H1 (cell line): ENCODE results near the gene LEFTY1. TPM values are rescaled to one million over a fixed set of nuclear protein-coding genes. Genes with fewer than 3 reads are reported as not detected.

Experiments
- CTCF ChIA-PET: fragments of 300-600 bp; sonication (Branson Sonifier 250); formaldehyde crosslinking; loops from one replicate; lab custom pipeline; 2021; ENCODE audit not compliant: partially characterized antibody; lab: Charles Lee
- POLR2A ChIA-PET: fragments of 300-600 bp; sonication (Branson Sonifier 250); formaldehyde crosslinking; loops from one replicate; lab custom pipeline; 2021; ENCODE audit warnings: inconsistent platforms; ENCODE audit not compliant: partially characterized antibody; lab: Charles Lee
- DNase-seq, 2 experiments: peaks; one replicate each; pipeline versions ENCODE4 v3.0.0 to v3.0.0-alpha.2; 2010 to 2022; ENCODE audit warnings: low spot score in 2 of 2, low read depth in 1 of 2, mixed read lengths in 1 of 2
- FAIRE-seq: peaks from 2 replicates; lab custom pipeline; 2011; peaks lifted over from hg19 to GRCh38; lab: Jason Lieb, UNC
- H2AFZ ChIP-seq: 2 replicates; pipeline ENCODE4 v1.8.1; 2012; ENCODE audit warnings: low read length, inconsistent platforms
- H2AK5ac ChIP-seq: 2 replicates; pipeline ENCODE4 v1.6.1; 2013; ENCODE audit warnings: low read depth, low read length
- H2BK120ac ChIP-seq: replicated peaks from 2 replicates; pipeline ENCODE3; 2013; ENCODE audit warnings: low read depth, low read length, inconsistent platforms
- H2BK12ac ChIP-seq: 2 replicates; pipeline ENCODE4 v1.6.1; 2013; ENCODE audit warnings: low read depth, low read length
- H2BK15ac ChIP-seq: 2 replicates; pipeline ENCODE4 v1.6.1; 2013; ENCODE audit warnings: low read length
- H2BK20ac ChIP-seq: 2 replicates; pipeline ENCODE4 v1.6.1; 2013; ENCODE audit warnings: low read length
- H2BK5ac ChIP-seq: 2 replicates; pipeline ENCODE4 v1.6.1; 2013; ENCODE audit warnings: low read depth, low read length
- H3K14ac ChIP-seq: 2 replicates; pipeline ENCODE4 v1.6.1; 2013; ENCODE audit warnings: inconsistent platforms; ENCODE audit not compliant: insufficient read length
- H3K18ac ChIP-seq: 2 replicates; pipeline ENCODE4 v1.6.1; 2013; ENCODE audit warnings: low read length; ENCODE audit errors: extremely low read depth
- H3K23ac ChIP-seq: 2 replicates; pipeline ENCODE4 v1.6.1; 2013; ENCODE audit warnings: inconsistent platforms; ENCODE audit not compliant: insufficient read length
- H3K23me2 ChIP-seq: 2 replicates; pipeline ENCODE4 v1.6.1; 2013; ENCODE audit warnings: low read depth, low read length
- H3K27ac ChIP-seq: 2 replicates; pipeline ENCODE4 v1.6.1; 2011; ENCODE audit warnings: low read depth, low read length, inconsistent platforms
- H3K27me3 ChIP-seq, 4 experiments: replicated peaks in 1 of 4; 1 replicate in 1 of 4; 2 replicates in 3 of 4; pipeline versions ENCODE4 v1.6.1 to v1.8.1; 2011 to 2013; ENCODE audit warnings: low read length in 3 of 4, mild to moderate bottlenecking in 3 of 4, inconsistent platforms in 2 of 4, mixed read lengths in 2 of 4, moderate library complexity in 1 of 4; ENCODE audit not compliant: control insufficient read depth in 3 of 4, insufficient read depth in 3 of 4; ENCODE audit errors: extremely low read depth in 1 of 4
- H3K36me3 ChIP-seq, 4 experiments: 2 replicates each; pipeline versions ENCODE4 v1.6.1 to v1.8.1; 2011 to 2013; ENCODE audit warnings: mild to moderate bottlenecking in 4 of 4, low read length in 3 of 4, moderate library complexity in 2 of 4, control low read depth in 1 of 4, inconsistent platforms in 1 of 4; ENCODE audit not compliant: insufficient read depth in 4 of 4, control insufficient read depth in 2 of 4
- H3K4ac ChIP-seq: replicated peaks from 2 replicates; pipeline ENCODE3; 2013; ENCODE audit warnings: low read length, low read depth, mixed read lengths, inconsistent platforms; ENCODE audit not compliant: insufficient read length
- H3K4me1 ChIP-seq, 4 experiments: replicated peaks in 1 of 4; 1 replicate in 1 of 4; 2 replicates in 3 of 4; pipeline versions ENCODE4 v1.6.1 to v1.8.1; 2011 to 2013; ENCODE audit warnings: low read length in 3 of 4, inconsistent platforms in 2 of 4, mixed read lengths in 1 of 4; ENCODE audit not compliant: insufficient read depth in 4 of 4, control insufficient read depth in 3 of 4
- H3K4me2 ChIP-seq, 2 experiments: 2 replicates each; pipeline versions ENCODE4 v1.6.1 to v1.8.1; 2011 to 2013; ENCODE audit warnings: low read depth in 2 of 2, low read length in 2 of 2, control low read depth in 1 of 2, inconsistent platforms in 1 of 2, mild to moderate bottlenecking in 1 of 2; ENCODE audit not compliant: insufficient read depth in 1 of 2
- H3K4me3 ChIP-seq, 4 experiments: fragments of 200-600, 300-600 bp in 1 of 4; sonication (generic), shearing (Covaris generic), sonication (Bioruptor Twin) in 1 of 4; 2 replicates each; pipeline versions ENCODE4 v1.5.1 to v1.8.1; 2011 to 2016; ENCODE audit warnings: low read length in 4 of 4, low read depth in 3 of 4, control low read depth in 2 of 4, inconsistent platforms in 2 of 4, mild to moderate bottlenecking in 2 of 4, mixed read lengths in 1 of 4, moderate library complexity in 1 of 4; ENCODE audit not compliant: insufficient read depth in 2 of 4; ENCODE audit errors: extremely low read depth in 1 of 4
- H3K56ac ChIP-seq: replicated peaks from 2 replicates; pipeline ENCODE3; 2013; ENCODE audit warnings: low read depth, mild to moderate bottlenecking, mixed read lengths, low read length, inconsistent platforms; ENCODE audit not compliant: insufficient read length
- H3K79me1 ChIP-seq: 2 replicates; pipeline ENCODE4 v1.6.1; 2013; ENCODE audit warnings: low read depth, low read length, control low read depth
- H3K79me2 ChIP-seq, 2 experiments: 2 replicates each; pipeline versions ENCODE4 v1.6.1 to v1.8.1; 2012 to 2013; ENCODE audit warnings: low read length in 2 of 2, mild to moderate bottlenecking in 2 of 2, inconsistent platforms in 1 of 2; ENCODE audit not compliant: insufficient read depth in 2 of 2, control insufficient read depth in 1 of 2
- H3K9ac ChIP-seq, 4 experiments: replicated peaks in 1 of 4; 1 replicate in 1 of 4; 2 replicates in 3 of 4; pipeline versions ENCODE4 v1.6.1 to v1.8.1; 2011 to 2013; ENCODE audit warnings: low read depth in 3 of 4, low read length in 3 of 4, control low read depth in 2 of 4, mild to moderate bottlenecking in 2 of 4, moderate library complexity in 2 of 4, inconsistent platforms in 1 of 4; ENCODE audit errors: extremely low read depth in 1 of 4
- H3K9me3 ChIP-seq, 2 experiments: 2 replicates each; pipeline versions ENCODE4 v1.6.1 to v1.8.1; 2012 to 2013; ENCODE audit warnings: mild to moderate bottlenecking in 2 of 2, moderate library complexity in 2 of 2, control low read depth in 1 of 2, inconsistent platforms in 1 of 2, low read depth in 1 of 2, low read length in 1 of 2, mixed read lengths in 1 of 2; ENCODE audit not compliant: insufficient read depth in 2 of 2
- H4K20me1 ChIP-seq, 2 experiments: replicated peaks in 1 of 2; 2 replicates each; pipeline versions ENCODE3 to v1.8.1; 2011 to 2013; ENCODE audit warnings: inconsistent platforms in 2 of 2, low read length in 2 of 2, mild to moderate bottlenecking in 1 of 2; ENCODE audit not compliant: insufficient read depth in 2 of 2, control insufficient read depth in 1 of 2
- H4K5ac ChIP-seq: 2 replicates; pipeline ENCODE4 v1.6.1; 2013; ENCODE audit warnings: low read length, low read depth, mixed read lengths, inconsistent platforms; ENCODE audit not compliant: insufficient read length
- H4K8ac ChIP-seq: 2 replicates; pipeline ENCODE4 v1.8.0; 2013; ENCODE audit warnings: mild to moderate bottlenecking, moderate library complexity, low read length, inconsistent platforms; ENCODE audit not compliant: insufficient read depth; ENCODE audit errors: extremely low read depth
- H4K91ac ChIP-seq: replicated peaks from 2 replicates; pipeline ENCODE3; 2013; ENCODE audit warnings: low read length, mixed read lengths, inconsistent platforms; ENCODE audit not compliant: insufficient read length
- ATF3 ChIP-seq: IDR thresholded peaks from 2 replicates; pipeline ENCODE4 v1.6.1; 2011; ENCODE audit warnings: low read depth, mild to moderate bottlenecking, low read length; ENCODE audit not compliant: insufficient read depth
- CBX5 ChIP-seq: fragments of 300-800, 300-1000 bp; sonication (generic); IDR thresholded peaks from 2 replicates; pipeline ENCODE4 v1.7.1; 2016; ENCODE audit warnings: antibody characterized with exemption, low read length, low read depth
- CREB1 ChIP-seq: IDR thresholded peaks from 2 replicates; pipeline ENCODE4 v1.6.1; 2012; ENCODE audit warnings: inconsistent platforms
- CTBP2 ChIP-seq: IDR thresholded peaks from 2 replicates; pipeline ENCODE4 v1.7.0; 2011; ENCODE audit warnings: borderline replicate concordance, mild to moderate bottlenecking, moderate library complexity, mixed read lengths, low read length; ENCODE audit not compliant: insufficient read depth, insufficient read length
- EP300 ChIP-seq, 2 experiments: IDR thresholded peaks; 1 replicate in 1 of 2; 2 replicates in 1 of 2; pipeline ENCODE4 v1.6.1; 2011 to 2012; ENCODE audit warnings: low read depth in 2 of 2, low read length in 2 of 2, mild to moderate bottlenecking in 2 of 2, borderline replicate concordance in 1 of 2, inconsistent platforms in 1 of 2, moderate library complexity in 1 of 2
- POU5F1 ChIP-seq: IDR thresholded peaks from 2 replicates; pipeline ENCODE4 v1.6.1; 2011; ENCODE audit warnings: low read depth, mild to moderate bottlenecking, low read length, moderate library complexity
- RAD21 ChIP-seq, 2 experiments: IDR thresholded peaks in 1 of 2; conservative IDR thresholded peaks in 1 of 2; 2 replicates each; pipeline ENCODE4 v1.6.1; 2011; ENCODE audit warnings: low read depth in 2 of 2, low read length in 2 of 2, improper control_type of control experiment in 1 of 2, inconsistent platforms in 1 of 2, mild to moderate bottlenecking in 1 of 2, moderate library complexity in 1 of 2
- SP1 ChIP-seq: IDR thresholded peaks from 2 replicates; pipeline ENCODE4 v1.6.1; 2011; ENCODE audit warnings: low read depth, low read length
- SRF ChIP-seq: IDR thresholded peaks from 2 replicates; pipeline ENCODE4 v1.6.1; 2011; ENCODE audit warnings: mild to moderate bottlenecking, low read depth, low read length, moderate library complexity
- WGBS, 2 experiments: shearing (Covaris generic) in 1 of 2; methylation state at CpG; one replicate each; pipeline versions ENCODE4 v1.1.6 to v1.1.7; 2013 to 2015; ENCODE audit warnings: low lambda C conversion rate in 2 of 2, mixed read lengths in 2 of 2, inconsistent platforms in 1 of 2, low coverage in 1 of 2, missing lambda C conversion rate in 1 of 2; ENCODE audit not compliant: insufficient replicate concordance in 2 of 2, insufficient coverage in 1 of 2, insufficient read length in 1 of 2; ENCODE audit errors: extremely low coverage in 1 of 2, missing lambda C conversion rate in 1 of 2; 5-methylcytosine and 5-hydroxymethylcytosine counted together
- polyA plus RNA-seq, 7 experiments: library from polyadenylated mRNA; depleted of rRNA in 3 of 7; stranded (reverse) in 5 of 7; unstranded in 2 of 7; fragments of >200 nt in 5 of 7; fragments of 200-250 nt in 2 of 7; gene quantifications; 1 replicate in 5 of 7; 2 replicates in 1 of 7; 4 replicates in 1 of 7; pipeline versions ENCODE4 v1.2.1 to v1.2.3, GENCODE V29; 2011 to 2013; ENCODE audit warnings: missing spikeins in 2 of 7, mixed read lengths in 2 of 7
- total RNA-seq: library from RNA; stranded (reverse); fragmentation: NEBNext Ultra II Directional; extraction: Animal tissue kit (Norgen Biotek cat#: 25700); gene quantifications from 2 replicates; pipeline ENCODE4 v1.2.1, GENCODE V29; 2021

LEFTY1 gene
- total and polyA plus RNA-seq, 2 of the 8 experiments (the other 6 are each of a cell fraction or from before 2014, with no cell fraction given), result 4.5 to 11.7 TPM

GRCh38 chr1:225921734-225922709 is 33.1 kb upstream of the LEFTY1 start:
- Histone ChIP-seq H3K14ac (no peak overlapping the region), H4K8ac (no peak overlapping the region), H3K36me3 (peaks cover 9 to 46% (median 24%) of the 10 kb centered on the region in 4 experiments; a peak in 7 of 8 replicates), H3K79me1 (peaks cover 11% of the 10 kb centered on the region), H2AK5ac (no peak overlapping the region), H4K20me1 (peaks cover 3 to 4% of the 10 kb centered on the region in 2 experiments), H3K56ac (no peak overlapping the region), H2BK5ac (0 out of 2 replicates have a peak overlapping the region, but pooled peaks have one; percentile 13), H3K27ac (no peak overlapping the region; the same call in 1 of the 2 replicates), H4K5ac (no peak overlapping the region), H3K4ac (no peak overlapping the region), H3K23me2 (peaks cover 4% of the 10 kb centered on the region), H4K91ac (no peak overlapping the region), H2BK15ac (no peak overlapping the region), H3K4me1 (peaks cover 0 to 9% (median 5%) of the 10 kb centered on the region in 4 experiments; a peak in 4 of 7 replicates), H2BK12ac (no peak overlapping the region), H3K27me3 (no peaks in the 10 kb centered on the region), H3K9me3 (no peaks in the 10 kb centered on the region), H3K18ac (no peak overlapping the region), H3K4me3 (no peak overlapping the region), H3K9ac (peak overlapping the region in 1 of 4 experiments; percentile 45; a peak in 3 of 7 replicates), H2BK20ac (no peak overlapping the region), H3K79me2 (peaks cover 5 to 15% of the 10 kb centered on the region in 2 experiments), H3K23ac (no peak overlapping the region), H2BK120ac (no peak overlapping the region), H2AFZ (no peak overlapping the region), H3K4me2 (peak overlapping the region in 1 of 2 experiments; percentile 63; a peak in 1 of 4 replicates)
- no peak for FAIRE-seq
- POLR2A ChIA-PET, result interaction anchor here (0.8 to 3.4 kb wide), 6 partner anchors 12 to 55 kb away, joined by 3 to 22 read pairs (median 6); partner anchors contain the start of genes LEFTY1 and TMEM63A
- DNase-seq, result no peak
- CTCF ChIA-PET, result interaction anchor here (0.7 to 5.5 kb wide), 13 partner anchors 11 to 447 kb away, joined by 3 to 27 read pairs (median 4); no protein-coding TSS in a partner anchor
- WGBS, 2 experiments, result 97% methylated on average over 23 of the region's 23 CpGs; no CpG with 5 or more reads in 1 of the 2 experiments
- no peak for TF ChIP-seq POU5F1
- TF ChIP-seq CBX5, result no peak
- TF ChIP-seq SRF, result no peak
- no peak for TF ChIP-seq SP1
- no peak for TF ChIP-seq CREB1
- no peak for TF ChIP-seq RAD21 (IDR thresholded peaks at IDR 0.05 in 1 of 2, conservative IDR thresholded peaks at IDR 0.05 in 1 of 2; ENCODE audit: low read depth in 2 of 2, low read length in 2 of 2)
- no peak for TF ChIP-seq CTBP2
- TF ChIP-seq ATF3, result no peak
- no peak for TF ChIP-seq EP300 (IDR thresholded peaks at IDR 0.05; ENCODE audit: borderline replicate concordance in 1 of 2, low read depth in 2 of 2, low read length in 2 of 2)
